HUES48 (cell line): ENCODE results near the gene MRPL28.
"Not testable (repeated sequence)": the region's sequence is repeated elsewhere in the genome, so short reads cannot be mapped to it uniquely, and the experiment has no call there.

ENCODE experiments used
- H3K27ac ChIP-seq: one replicate; pipeline ENCODE4 v1.7.0; 2013; ENCODE audit warnings: low read depth, low read length, inconsistent platforms
- H3K27me3 ChIP-seq: 2 replicates; pipeline ENCODE4 v1.6.1; 2013; ENCODE audit warnings: mild to moderate bottlenecking, low read length; ENCODE audit not compliant: control insufficient read depth, insufficient read depth
- H3K36me3 ChIP-seq: 2 replicates; pipeline ENCODE4 v1.6.1; 2013; ENCODE audit warnings: low read length; ENCODE audit not compliant: control insufficient read depth, insufficient read depth
- H3K4me1 ChIP-seq: 2 replicates; pipeline ENCODE4 v1.6.1; 2013; ENCODE audit warnings: mild to moderate bottlenecking, low read length; ENCODE audit not compliant: control insufficient read depth, insufficient read depth
- H3K4me3 ChIP-seq: 2 replicates; pipeline ENCODE4 v1.5.1; 2013; ENCODE audit warnings: mild to moderate bottlenecking, low read depth, low read length
- H3K9ac ChIP-seq: 2 replicates; pipeline ENCODE4 v1.6.1; 2013; ENCODE audit warnings: mild to moderate bottlenecking, low read depth, low read length, moderate library complexity
- H3K9me3 ChIP-seq: 2 replicates; pipeline ENCODE4 v1.6.1; 2013; ENCODE audit warnings: low read length; ENCODE audit not compliant: control insufficient read depth, insufficient read depth

The MRPL28 gene

GRCh38 chr16:387761-388666 lies 17.7 kb upstream of the MRPL28 start:
- H3K36me3 ChIP-seq, H3K9ac ChIP-seq, H3K4me3 ChIP-seq, H3K27me3 ChIP-seq, H3K9me3 ChIP-seq, H3K27ac ChIP-seq: not testable (repeated sequence)
- H3K4me1 ChIP-seq = peaks cover 16% of the 10 kb centered on the region

GRCh38 chr16:386641-387156 lies 16.4 kb upstream of the MRPL28 start:
- no peak overlapping the region for H3K27ac ChIP-seq
- H3K9me3 ChIP-seq = no peaks in the 10 kb centered on the region
- no peak overlapping the region for H3K4me3 ChIP-seq
- no peaks in the 10 kb centered on the region for H3K36me3 ChIP-seq
- peaks cover 16% of the 10 kb centered on the region for H3K4me1 ChIP-seq
- H3K9ac ChIP-seq = no peak overlapping the region
- H3K27me3 ChIP-seq = no peaks in the 10 kb centered on the region

GRCh38 chr16:383326-384051 lies 13.2 kb upstream of the MRPL28 start:
- H3K27me3 ChIP-seq = no peaks in the 10 kb centered on the region
- no peaks in the 10 kb centered on the region for H3K9me3 ChIP-seq
- H3K4me3 ChIP-seq = peak overlapping the region; percentile 64
- peaks cover 22% of the 10 kb centered on the region for H3K4me1 ChIP-seq
- peak overlapping the region; percentile 92 for H3K27ac ChIP-seq
- peak overlapping the region; percentile 49; the same call in 1 of the 2 replicates for H3K9ac ChIP-seq
- peaks cover 3% of the 10 kb centered on the region; the same call in 1 of the 2 replicates for H3K36me3 ChIP-seq

- Histone ChIP-seq H3K27me3 (no peaks in the 10 kb centered on the region), H3K4me1 (peaks cover 22% of the 10 kb centered on the region), H3K9me3 (no peaks in the 10 kb centered on the region), H3K36me3 (peaks cover 11% of the 10 kb centered on the region), H3K4me3 (peak within 1 kb of the TSS; percentile 84), H3K27ac (peak within 1 kb of the TSS; percentile 92), H3K9ac (peak within 1 kb of the TSS; percentile 56; the same call in 1 of the 2 replicates)
Measured at GRCh38 chr16:381789-382717, 11.7 kb upstream of the MRPL28 start, which contains the start of gene PGAP6. Gene PGAP6 (minus strand): TSS chr16:381978. CDS start chr16:381821, 157 bp downstream.

- peak overlapping the region; percentile 72 for H3K27ac ChIP-seq
- peak overlapping the region; percentile 84 for H3K4me3 ChIP-seq
- H3K9me3 ChIP-seq = no peaks in the 10 kb centered on the region
- H3K27me3 ChIP-seq = no peaks in the 10 kb centered on the region
- H3K36me3 ChIP-seq = peaks cover 19% of the 10 kb centered on the region
- peak overlapping the region; percentile 51; the same call in 1 of the 2 replicates for H3K9ac ChIP-seq
- H3K4me1 ChIP-seq = peaks cover 16% of the 10 kb centered on the region
Measured at GRCh38 chr16:381012-381788, 10.9 kb upstream of the MRPL28 start.

- H3K36me3 ChIP-seq = peaks cover 25% of the 10 kb centered on the region
- peak overlapping the region; percentile 84 for H3K4me3 ChIP-seq
- no peaks in the 10 kb centered on the region for H3K9me3 ChIP-seq
- H3K27me3 ChIP-seq = no peaks in the 10 kb centered on the region
- peaks cover 16% of the 10 kb centered on the region for H3K4me1 ChIP-seq
- peak overlapping the region; percentile 72 for H3K27ac ChIP-seq
- H3K9ac ChIP-seq = peak overlapping the region; percentile 51; the same call in 1 of the 2 replicates
Measured at GRCh38 chr16:380762-381011, 10.3 kb upstream of the MRPL28 start.

GRCh38 chr16:379961-380761 lies 9.8 kb upstream of the MRPL28 start:
- peaks cover 27% of the 10 kb centered on the region for H3K36me3 ChIP-seq
- H3K9me3 ChIP-seq = no peaks in the 10 kb centered on the region
- no peaks in the 10 kb centered on the region for H3K27me3 ChIP-seq
- no peak overlapping the region for H3K9ac ChIP-seq
- peak overlapping the region; percentile 84; the same call in 1 of the 2 replicates for H3K4me3 ChIP-seq
- H3K27ac ChIP-seq = peak overlapping the region; percentile 39
- peaks cover 16% of the 10 kb centered on the region for H3K4me1 ChIP-seq

- peaks cover 16% of the 10 kb centered on the region for H3K4me1 ChIP-seq
- peaks cover 35% of the 10 kb centered on the region for H3K36me3 ChIP-seq
- peak overlapping the region; percentile 39 for H3K27ac ChIP-seq
- no peaks in the 10 kb centered on the region for H3K27me3 ChIP-seq
- H3K9me3 ChIP-seq = no peaks in the 10 kb centered on the region
- H3K4me3 ChIP-seq = no peak overlapping the region; the same call in 1 of the 2 replicates
- no peak overlapping the region for H3K9ac ChIP-seq
Measured at GRCh38 chr16:379183-379960, 9.0 kb upstream of the MRPL28 start.

GRCh38 chr16:378821-379182 lies 8.5 kb upstream of the MRPL28 start:
- Histone ChIP-seq H3K4me3 (no peak overlapping the region), H3K27ac (no peak overlapping the region), H3K9ac (no peak overlapping the region), H3K9me3 (no peaks in the 10 kb centered on the region), H3K36me3 (peaks cover 40% of the 10 kb centered on the region), H3K4me1 (peaks cover 12% of the 10 kb centered on the region), H3K27me3 (no peaks in the 10 kb centered on the region)
